Loucy (cell line): ENCODE results near the gene TMEM132D.

Experiments
- EZH2phosphoT487 ChIP-seq: fragments of 200-600 bp; IDR thresholded peaks from 2 replicates; pipeline ENCODE4 v1.6.1; 2018; ENCODE audit warnings: antibody characterized with exemption, mild to moderate bottlenecking, moderate library complexity, borderline replicate concordance
- TF ChIP-seq, protein P1 (sequence below): fragments of 200-600 bp; sonication (generic); conservative IDR thresholded peaks from 2 replicates; pipeline ENCODE4 v1.5.1; 2014; ENCODE audit warnings: mild to moderate bottlenecking, antibody characterized with exemption, low read length

DNA sequence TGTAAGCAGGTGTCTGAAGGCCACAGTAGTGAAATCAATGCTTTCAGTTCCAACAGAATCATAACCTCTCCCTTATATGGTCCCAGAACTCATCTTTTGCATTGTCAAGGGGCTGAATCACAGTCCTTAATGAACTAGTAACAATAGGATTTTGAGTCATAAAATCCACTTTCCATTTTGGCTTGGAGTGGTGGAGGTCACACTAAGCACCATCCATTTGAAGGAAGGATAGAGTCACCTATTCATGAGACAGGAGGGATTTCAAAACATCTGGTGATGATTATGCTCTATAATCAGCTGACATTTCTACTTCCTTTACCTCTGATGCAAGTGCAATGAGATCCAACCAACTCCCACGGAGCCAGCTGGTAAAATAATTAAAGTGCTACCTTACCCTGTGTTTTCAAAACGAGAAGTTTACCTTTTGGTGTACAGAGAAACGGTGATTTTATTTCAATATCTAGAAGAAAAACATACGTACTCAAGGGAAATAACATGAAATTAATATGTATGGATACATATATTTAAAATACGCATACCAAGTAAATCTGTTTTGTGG lies 59.1 kb downstream of the TMEM132D start:
- TF ChIP-seq, protein P1, sequence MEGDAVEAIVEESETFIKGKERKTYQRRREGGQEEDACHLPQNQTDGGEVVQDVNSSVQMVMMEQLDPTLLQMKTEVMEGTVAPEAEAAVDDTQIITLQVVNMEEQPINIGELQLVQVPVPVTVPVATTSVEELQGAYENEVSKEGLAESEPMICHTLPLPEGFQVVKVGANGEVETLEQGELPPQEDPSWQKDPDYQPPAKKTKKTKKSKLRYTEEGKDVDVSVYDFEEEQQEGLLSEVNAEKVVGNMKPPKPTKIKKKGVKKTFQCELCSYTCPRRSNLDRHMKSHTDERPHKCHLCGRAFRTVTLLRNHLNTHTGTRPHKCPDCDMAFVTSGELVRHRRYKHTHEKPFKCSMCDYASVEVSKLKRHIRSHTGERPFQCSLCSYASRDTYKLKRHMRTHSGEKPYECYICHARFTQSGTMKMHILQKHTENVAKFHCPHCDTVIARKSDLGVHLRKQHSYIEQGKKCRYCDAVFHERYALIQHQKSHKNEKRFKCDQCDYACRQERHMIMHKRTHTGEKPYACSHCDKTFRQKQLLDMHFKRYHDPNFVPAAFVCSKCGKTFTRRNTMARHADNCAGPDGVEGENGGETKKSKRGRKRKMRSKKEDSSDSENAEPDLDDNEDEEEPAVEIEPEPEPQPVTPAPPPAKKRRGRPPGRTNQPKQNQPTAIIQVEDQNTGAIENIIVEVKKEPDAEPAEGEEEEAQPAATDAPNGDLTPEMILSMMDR, result no peak
- no peak for TF ChIP-seq EZH2phosphoT487
